CD14-positive monocyte (primary cell): ENCODE results near the gene MCL1. TPM values are rescaled to one million over a fixed set of nuclear protein-coding genes. Genes with fewer than 3 reads are reported as not detected.
"Not testable (repeated sequence)": the region's sequence is repeated elsewhere in the genome, so short reads cannot be mapped to it uniquely, and the experiment has no call there.

Source experiments
- DNase-seq, 3 donors: peaks; one replicate each; pipeline ENCODE4 v3.0.0-alpha.2; 2011 to 2022
- H2AFZ ChIP-seq: 2 replicates; pipeline ENCODE4 v1.6.0; 2012; ENCODE audit warnings: mild to moderate bottlenecking, low read depth, low read length, inconsistent platforms; ENCODE audit not compliant: insufficient read depth, poor library complexity, severe bottlenecking
- H3K27ac ChIP-seq, 2 donors: 1 replicate in 1 of 2; 2 replicates in 1 of 2; pipeline ENCODE4 v1.5.1; 2012 to 2013; ENCODE audit warnings: low read length in 2 of 2, control low read depth in 1 of 2, inconsistent platforms in 1 of 2, low read depth in 1 of 2, mild to moderate bottlenecking in 1 of 2
- H3K27me3 ChIP-seq, 2 donors: one replicate each; pipeline versions ENCODE4 v1.6.0 to v1.6.1; 2011 to 2013; ENCODE audit warnings: low read length in 2 of 2; ENCODE audit not compliant: control insufficient read depth in 2 of 2, insufficient read depth in 2 of 2
- H3K36me3 ChIP-seq, 2 donors: replicated peaks in 1 of 2; 1 replicate in 1 of 2; 2 replicates in 1 of 2; pipeline versions ENCODE4 v1.5.1 to v1.6.1; 2012 to 2013; ENCODE audit warnings: low read length in 2 of 2, control low read depth in 1 of 2, inconsistent platforms in 1 of 2, mild to moderate bottlenecking in 1 of 2; ENCODE audit not compliant: insufficient read depth in 2 of 2, control insufficient read depth in 1 of 2
- H3K4me1 ChIP-seq, 2 donors: 1 replicate in 1 of 2; 2 replicates in 1 of 2; pipeline versions ENCODE4 v1.5.1 to v1.6.1; 2012 to 2013; ENCODE audit warnings: low read length in 2 of 2, control low read depth in 1 of 2, inconsistent platforms in 1 of 2, mild to moderate bottlenecking in 1 of 2, moderate library complexity in 1 of 2; ENCODE audit not compliant: insufficient read depth in 2 of 2, control insufficient read depth in 1 of 2
- H3K4me2 ChIP-seq: replicated peaks from 2 replicates; pipeline ENCODE3; 2012; ENCODE audit warnings: low read length, moderate library complexity, mild to moderate bottlenecking; ENCODE audit not compliant: poor library complexity, severe bottlenecking; ENCODE audit errors: extremely low read depth
- H3K4me3 ChIP-seq, 3 experiments: fragments of 200-600 bp in 1 of 3; sonication (generic) in 1 of 3; replicated peaks in 1 of 3; 1 replicate in 2 of 3; 2 replicates in 1 of 3; pipeline ENCODE4 v1.5.1; 2011 to 2013; ENCODE audit warnings: low read length in 3 of 3, mild to moderate bottlenecking in 3 of 3, control low read depth in 2 of 3, low read depth in 2 of 3, inconsistent platforms in 1 of 3, moderate library complexity in 1 of 3
- H3K79me2 ChIP-seq: 2 replicates; pipeline ENCODE4 v1.6.0; 2012; ENCODE audit warnings: mild to moderate bottlenecking, control low read depth, inconsistent platforms, low read length, moderate library complexity; ENCODE audit not compliant: insufficient read depth
- H3K9ac ChIP-seq: 2 replicates; pipeline ENCODE4 v1.6.0; 2017; ENCODE audit warnings: low read length, mild to moderate bottlenecking; ENCODE audit not compliant: insufficient read depth, poor library complexity, severe bottlenecking
- H3K9me3 ChIP-seq, 2 donors: replicated peaks in 1 of 2; 1 replicate in 1 of 2; 2 replicates in 1 of 2; pipeline versions ENCODE4 v1.5.1 to v1.6.1; 2012 to 2013; ENCODE audit warnings: low read length in 2 of 2, control low read depth in 1 of 2; ENCODE audit not compliant: control insufficient read depth in 1 of 2, insufficient read depth in 1 of 2
- H4K20me1 ChIP-seq: 2 replicates; pipeline ENCODE4 v1.6.0; 2012; ENCODE audit warnings: mild to moderate bottlenecking, low read length, control low read depth, moderate library complexity; ENCODE audit not compliant: insufficient read depth
- H3K27ac Mint-ChIP-seq, 7 donors: one replicate each; pipeline ENCODE4 v1.8.0; 2020; ENCODE audit warnings: mild to moderate bottlenecking in 7 of 7, mixed read lengths in 7 of 7, moderate library complexity in 6 of 7, inconsistent platforms in 2 of 7
- H3K27me3 Mint-ChIP-seq, 3 donors: one replicate each; pipeline ENCODE4 v1.8.0; 2021 to 2022; ENCODE audit warnings: low read depth in 3 of 3, mild to moderate bottlenecking in 3 of 3, mixed read lengths in 3 of 3, moderate library complexity in 3 of 3, inconsistent platforms in 1 of 3
- H3K36me3 Mint-ChIP-seq, 2 donors: one replicate each; pipeline ENCODE4 v1.8.0; 2020; ENCODE audit warnings: mixed read lengths in 2 of 2, inconsistent platforms in 1 of 2, mild to moderate bottlenecking in 1 of 2
- H3K4me1 Mint-ChIP-seq: one replicate; pipeline ENCODE4 v1.8.0; 2020; ENCODE audit warnings: mild to moderate bottlenecking, mixed read lengths
- H3K4me3 Mint-ChIP-seq, 2 donors: one replicate each; pipeline ENCODE4 v1.8.0; 2020; ENCODE audit warnings: mild to moderate bottlenecking in 2 of 2, mixed read lengths in 2 of 2, moderate library complexity in 1 of 2
- H3K9me3 Mint-ChIP-seq, 7 donors: one replicate each; pipeline ENCODE4 v1.8.0; 2020 to 2022; ENCODE audit warnings: mixed read lengths in 7 of 7, mild to moderate bottlenecking in 6 of 7, moderate library complexity in 6 of 7, inconsistent platforms in 2 of 7
- CTCF ChIP-seq: fragments of 200-600 bp; IDR thresholded peaks from one replicate; pipeline ENCODE4 v1.8.0; 2022; ENCODE audit warnings: antibody characterized with exemption, mild to moderate bottlenecking
- WGBS: methylation state at CpG from one replicate; pipeline ENCODE4 v1.1.5; 2013; ENCODE audit warnings: missing lambda C conversion rate; ENCODE audit not compliant: insufficient coverage; 5-methylcytosine and 5-hydroxymethylcytosine counted together
- intact Hi-C, 2 donors: fragments of 100-400 bp; cut with micrococcal nuclease; formaldehyde crosslinking; loops; one replicate each; pipeline versions ENCODE4 v1.15.0 to v1.15.1; 2023
- polyA plus RNA-seq, 3 donors: library from polyadenylated mRNA; depleted of rRNA in 1 of 3; unstranded in 2 of 3; stranded (reverse) in 1 of 3; fragments of 300-500 nt in 2 of 3; fragments of >200 nt in 1 of 3; fragmentation: Illumina TruSeq in 2 of 3; gene quantifications; 1 replicate in 2 of 3; 2 replicates in 1 of 3; pipeline ENCODE4 v1.2.3, GENCODE V29; 2012 to 2021

MCL1 gene
- polyA plus RNA-seq, 3 donors = 287 to 2,076 (median 301) TPM

DNA sequence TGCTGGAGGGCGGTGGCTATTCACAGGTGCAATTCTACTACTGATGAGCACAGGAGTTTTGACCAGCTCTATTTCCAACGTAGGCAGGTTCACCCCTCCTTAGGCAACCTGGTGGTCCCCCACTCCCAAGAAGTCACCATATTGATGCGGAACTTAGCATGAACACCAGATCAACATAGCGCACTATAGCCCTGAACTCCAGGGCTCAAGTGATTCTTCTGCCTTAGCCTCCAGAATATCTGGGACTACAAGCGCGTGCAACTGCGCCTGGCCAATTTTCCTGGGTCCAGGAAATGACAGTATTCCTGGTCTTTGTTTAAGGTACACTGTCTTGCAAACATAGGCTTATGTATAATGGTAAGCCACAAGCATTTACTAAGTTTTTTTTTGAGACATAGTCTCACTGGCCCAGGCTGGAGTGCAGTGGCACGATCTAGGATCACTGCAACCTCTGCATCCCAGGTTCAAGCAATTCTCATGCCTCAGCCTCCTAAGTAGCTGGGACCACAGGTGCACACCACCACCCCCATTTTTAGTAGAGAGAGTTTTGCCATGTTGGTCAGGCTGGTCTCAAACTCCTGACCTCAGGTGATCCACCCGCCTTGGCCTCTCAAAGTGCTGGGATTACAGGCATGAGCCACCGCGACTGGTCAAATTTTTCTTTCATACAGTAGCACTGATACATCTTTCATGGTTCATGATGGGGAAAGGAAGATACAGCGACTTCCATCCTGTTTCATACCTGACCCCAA is 12.6 kb downstream of the MCL1 start:
- H3K27me3 ChIP-seq = no peaks in the 10 kb centered on the region
- Mint-ChIP-seq H3K4me3 (peak overlapping the region; percentile 50 to 82), H3K27me3 (peaks cover 0 to 3% (median 0%) of the 10 kb centered on the region in 3 donors), H3K4me1 (peaks cover 91% of the 10 kb centered on the region), H3K36me3 (peaks cover 44 to 63% of the 10 kb centered on the region in 2 donors), H3K27ac (peak overlapping the region; percentile 91 to 93 (median 92)), H3K9me3 (peaks cover 0 to 2% (median 0%) of the 10 kb centered on the region in 7 donors)
- peaks cover 8 to 23% of the 10 kb centered on the region in 2 donors for H3K36me3 ChIP-seq
- 100% methylated on average over 1 of the region's 12 CpGs for WGBS
- H3K9ac ChIP-seq = no peak overlapping the region
- H3K4me1 ChIP-seq = peaks cover 90 to 100% of the 10 kb centered on the region in 2 donors
- no peaks in the 10 kb centered on the region for H3K9me3 ChIP-seq
- H3K4me3 ChIP-seq = peak overlapping the region in 1 of 3 experiments; percentile 69
- peak in 1 of 3 donors; percentile 21 for DNase-seq
- peak overlapping the region; percentile 66 to 75 for H3K27ac ChIP-seq
- H3K79me2 ChIP-seq = peaks cover 95% of the 10 kb centered on the region
- peak overlapping the region; percentile 76 for H3K4me2 ChIP-seq
- intact Hi-C loops = no loop called here
- H2AFZ ChIP-seq = no peak overlapping the region
- TF ChIP-seq CTCF = no peak
- peaks cover 98% of the 10 kb centered on the region for H4K20me1 ChIP-seq

DNA sequence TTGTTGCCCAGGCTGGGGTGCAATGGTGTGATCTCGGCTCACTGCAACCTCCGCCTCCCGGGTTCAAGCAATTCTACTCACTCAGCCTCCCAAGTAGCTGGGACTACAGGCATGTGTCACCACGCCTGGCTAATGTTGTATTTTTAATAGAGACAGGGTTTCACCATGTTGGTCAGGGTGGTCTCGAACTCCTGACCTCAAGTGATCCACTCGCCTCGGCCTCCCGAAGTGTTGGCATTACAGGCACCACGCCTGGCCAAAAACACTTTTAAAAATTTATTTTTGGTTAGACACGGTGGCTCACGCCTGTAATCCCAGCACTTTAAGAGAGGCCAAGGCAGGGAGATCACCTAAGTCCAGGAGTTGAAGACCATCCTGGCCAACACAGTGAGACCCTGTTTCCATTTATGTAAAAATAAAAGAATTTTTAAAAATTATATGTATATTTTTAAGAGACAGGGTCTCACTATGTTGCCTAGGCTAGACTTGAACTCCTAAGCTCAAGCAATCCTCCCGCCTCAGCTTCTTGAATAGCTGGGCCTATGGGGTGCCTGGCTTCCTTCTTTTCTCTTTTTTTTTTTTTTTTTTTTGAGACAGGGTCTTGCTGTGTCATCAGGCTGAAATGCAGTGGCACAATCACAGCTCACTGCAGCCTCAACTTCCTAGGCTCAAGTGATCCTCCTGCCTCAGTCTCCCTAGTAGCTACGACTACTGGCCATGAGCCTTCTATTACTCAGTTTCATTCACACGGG is 14.0 kb downstream of the MCL1 start:
- 91% methylated on average over 9 of the region's 14 CpGs for WGBS
- Mint-ChIP-seq H3K27ac (peak overlapping the region in 6 of 7 donors; percentile 72 to 84 (median 76)), H3K4me1 (peaks cover 90% of the 10 kb centered on the region), H3K36me3 (peaks cover 38 to 53% of the 10 kb centered on the region in 2 donors)
- intact Hi-C loops = loop anchor here in 1 of 2 donors (1.0 kb wide), 1 partner anchor 12 kb away; no protein-coding TSS in a partner anchor
- H3K27me3 ChIP-seq, H3K4me2 ChIP-seq, H3K4me3 ChIP-seq, H3K27me3 Mint-ChIP-seq, H2AFZ ChIP-seq, H3K9me3 Mint-ChIP-seq, H3K9ac ChIP-seq, H3K27ac ChIP-seq, H3K4me3 Mint-ChIP-seq, H3K9me3 ChIP-seq: not testable (repeated sequence)
- Histone ChIP-seq H3K36me3 (peaks cover 0 to 15% of the 10 kb centered on the region in 2 donors), H3K79me2 (peaks cover 84% of the 10 kb centered on the region), H4K20me1 (peaks cover 98% of the 10 kb centered on the region), H3K4me1 (peaks cover 95 to 100% of the 10 kb centered on the region in 2 donors)
- peak in 2 of 3 donors; percentile 34 to 61 for DNase-seq
